NK-92 treated with Interleukin-12 subunit alpha and Interleukin-12 subunit beta, amount 100 ng/mL, for 24 hours (cell line): ENCODE data around the gene CA12.
"Not testable (repeated sequence)": the region's sequence is repeated elsewhere in the genome, so short reads cannot be mapped to it uniquely, and the experiment has no call there.

Experiments used
- DNase-seq: peaks from one replicate; lab custom pipeline; 2025; lab: John Stamatoyannopoulos, UW

The CA12 gene

GRCh38 chr15:63357061-63357460, 24.6 kb downstream of the CA12 start:
- no peak for DNase-seq

GRCh38 chr15:63354821-63355650, 26.6 kb downstream of the CA12 start:
- DNase-seq = no peak

- DNase-seq = no peak
Observed at GRCh38 chr15:63353887-63354286, 27.8 kb downstream of the CA12 start.

GRCh38 chr15:63353261-63353660, 28.4 kb downstream of the CA12 start:
- DNase-seq = no peak

- DNase-seq = no peak
Observed at GRCh38 chr15:63352808-63353207, 28.8 kb downstream of the CA12 start.

- DNase-seq = no peak
Observed at GRCh38 chr15:63351170-63351569, 30.5 kb downstream of the CA12 start.

GRCh38 chr15:63350178-63350621, 31.4 kb downstream of the CA12 start:
- no peak for DNase-seq

GRCh38 chr15:63349621-63350020, 32.0 kb downstream of the CA12 start:
- no peak for DNase-seq

- DNase-seq = no peak
Observed at GRCh38 chr15:63349156-63349555, 32.5 kb downstream of the CA12 start.

- no peak for DNase-seq
Observed at GRCh38 chr15:63348392-63348791, 33.3 kb downstream of the CA12 start.

GRCh38 chr15:63347074-63347857, 34.4 kb downstream of the CA12 start:
- DNase-seq = no peak

- no peak for DNase-seq
Observed at GRCh38 chr15:63345391-63345752, 36.3 kb downstream of the CA12 start.

- peak; percentile 7 for DNase-seq
Observed at GRCh38 chr15:63344731-63345390, 36.8 kb downstream of the CA12 start.

GRCh38 chr15:63342996-63343562, 38.6 kb downstream of the CA12 start:
- not testable (repeated sequence) for DNase-seq

GRCh38 chr15:63341898-63342297, 39.7 kb downstream of the CA12 start:
- DNase-seq = no peak

- no peak for DNase-seq
Observed at GRCh38 chr15:63340878-63341277, 40.8 kb downstream of the CA12 start.

- no peak for DNase-seq
Observed at GRCh38 chr15:63340353-63340752, 41.3 kb downstream of the CA12 start.

- DNase-seq = no peak
Observed at GRCh38 chr15:63339836-63340235, 41.8 kb downstream of the CA12 start.

- no peak for DNase-seq
Observed at GRCh38 chr15:63339006-63339766, 42.5 kb downstream of the CA12 start.

GRCh38 chr15:63338170-63338569, 43.5 kb downstream of the CA12 start:
- no peak for DNase-seq

- DNase-seq = no peak
Observed at GRCh38 chr15:63337046-63337445, 44.6 kb downstream of the CA12 start.
